NCI-H128 (cell line): ENCODE data around the gene IL11.

ENCODE experiments used
- DNase-seq: peaks from one replicate; lab custom pipeline; 2025; ENCODE audit not compliant: unreplicated experiment; lab: John Stamatoyannopoulos, UW

IL11 gene

GRCh38 chr19:55373306-55373992 lies 3.2 kb upstream of the IL11 start:
- DNase-seq = no peak

GRCh38 chr19:55372316-55373081 lies 2.2 kb upstream of the IL11 start:
- DNase-seq = no peak

- no peak for DNase-seq
Observed at GRCh38 chr19:55369653-55370304, 484 bp downstream of the IL11 start.

GRCh38 chr19:55368701-55369563 lies 1.3 kb downstream of the IL11 start:
- DNase-seq = no peak

- DNase-seq = no peak
Observed at GRCh38 chr19:55368106-55368505, 2.2 kb downstream of the IL11 start.

GRCh38 chr19:55366790-55367189 lies 3.5 kb downstream of the IL11 start:
- no peak for DNase-seq

GRCh38 chr19:55365964-55366363 lies 4.3 kb downstream of the IL11 start:
- no peak for DNase-seq

GRCh38 chr19:55365245-55365644 lies 5.0 kb downstream of the IL11 start:
- no peak for DNase-seq

GRCh38 chr19:55362990-55363716 lies 7.1 kb downstream of the IL11 start, which contains the start of gene GARIN5B:
Gene GARIN5B, minus strand, starts transcription at chr19:55363260. Its CDS starts 194 bp downstream, at chr19:55363066.
- no peak for DNase-seq

- DNase-seq = no peak
Observed at GRCh38 chr19:55362174-55362989, 7.9 kb downstream of the IL11 start.

- DNase-seq = no peak
Observed at GRCh38 chr19:55360902-55361301, 9.4 kb downstream of the IL11 start.

- DNase-seq = no peak
Observed at GRCh38 chr19:55358943-55359908, 11.0 kb downstream of the IL11 start.

- no peak for DNase-seq
Observed at GRCh38 chr19:55358493-55358892, 11.8 kb downstream of the IL11 start.

- DNase-seq = no peak
Observed at GRCh38 chr19:55355213-55355821, 14.9 kb downstream of the IL11 start.

- no peak for DNase-seq
Observed at GRCh38 chr19:55354698-55355212, 15.5 kb downstream of the IL11 start, which contains the start of gene COX6B2. Gene COX6B2, minus strand, starts transcription at chr19:55354719. Its CDS starts 198 bp downstream, at chr19:55354521.

- DNase-seq = no peak
Observed at GRCh38 chr19:55353803-55354697, 16.2 kb downstream of the IL11 start.
